ENCODE data around the gene SLC25A38. TPM values are rescaled to one million over a fixed set of nuclear protein-coding genes. Genes with fewer than 3 reads are reported as not detected.

Gene SLC25A38
- total RNA-seq, 2 experiments from 2014 or later: 43.2 to 44.7 TPM

DNA sequence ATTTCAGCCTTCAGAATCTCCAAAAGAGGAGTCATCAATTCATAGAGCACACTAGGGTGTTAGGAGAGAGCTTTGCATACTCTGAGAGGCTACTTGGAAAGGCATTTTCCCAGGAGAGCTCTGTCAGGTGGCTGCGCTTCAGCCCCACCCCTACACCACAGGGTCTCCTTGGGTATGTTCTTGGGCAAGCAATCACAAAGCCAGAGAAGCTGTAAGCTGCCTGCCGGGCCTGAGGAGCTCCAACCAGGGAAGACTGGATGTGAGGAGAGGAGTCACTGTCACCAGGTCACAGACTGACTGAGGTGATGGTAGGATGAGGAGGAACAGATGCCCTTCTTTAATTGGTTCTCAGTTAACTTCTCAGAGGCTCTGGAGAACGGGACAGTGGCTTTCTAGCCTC lies 13.5 kb downstream of the SLC25A38 start:
- H3K27ac Mint-ChIP-seq: no peak overlapping the region
- no peak overlapping the region for H3K4me3 Mint-ChIP-seq
- peaks cover 88% of the 10 kb centered on the region for H3K36me3 Mint-ChIP-seq (ENCODE audit: low read depth)
- intact Hi-C loops (cut with DNase I, micrococcal nuclease): no loop called here
- POLR2A ChIA-PET: no interaction called here
- Histone ChIP-seq H3K9me3 (ENCODE audit: control insufficient read depth in 1 of 2, insufficient read depth in 1 of 2, low read length in 2 of 2) (no peaks in the 10 kb centered on the region), H3K27me3 (ENCODE audit: control insufficient read depth in 1 of 2, insufficient read depth in 2 of 2, low read length in 2 of 2) (no peaks in the 10 kb centered on the region), H3K36me3 (ENCODE audit: insufficient read depth, low read length) (peaks cover 81% of the 10 kb centered on the region), H3K4me3 (ENCODE audit: low read length) (no peak overlapping the region), H3K27ac (ENCODE audit: low read depth in 1 of 2, low read length in 2 of 2) (no peak overlapping the region), H3K4me1 (ENCODE audit: insufficient read depth, low read length) (no peaks in the 10 kb centered on the region)
- DNase-seq: no peak
- CTCF ChIA-PET: no interaction called here
- TF ChIP-seq, protein P1, sequence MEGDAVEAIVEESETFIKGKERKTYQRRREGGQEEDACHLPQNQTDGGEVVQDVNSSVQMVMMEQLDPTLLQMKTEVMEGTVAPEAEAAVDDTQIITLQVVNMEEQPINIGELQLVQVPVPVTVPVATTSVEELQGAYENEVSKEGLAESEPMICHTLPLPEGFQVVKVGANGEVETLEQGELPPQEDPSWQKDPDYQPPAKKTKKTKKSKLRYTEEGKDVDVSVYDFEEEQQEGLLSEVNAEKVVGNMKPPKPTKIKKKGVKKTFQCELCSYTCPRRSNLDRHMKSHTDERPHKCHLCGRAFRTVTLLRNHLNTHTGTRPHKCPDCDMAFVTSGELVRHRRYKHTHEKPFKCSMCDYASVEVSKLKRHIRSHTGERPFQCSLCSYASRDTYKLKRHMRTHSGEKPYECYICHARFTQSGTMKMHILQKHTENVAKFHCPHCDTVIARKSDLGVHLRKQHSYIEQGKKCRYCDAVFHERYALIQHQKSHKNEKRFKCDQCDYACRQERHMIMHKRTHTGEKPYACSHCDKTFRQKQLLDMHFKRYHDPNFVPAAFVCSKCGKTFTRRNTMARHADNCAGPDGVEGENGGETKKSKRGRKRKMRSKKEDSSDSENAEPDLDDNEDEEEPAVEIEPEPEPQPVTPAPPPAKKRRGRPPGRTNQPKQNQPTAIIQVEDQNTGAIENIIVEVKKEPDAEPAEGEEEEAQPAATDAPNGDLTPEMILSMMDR (IDR thresholded peaks at IDR 0.05): no peak
- H3K27me3 Mint-ChIP-seq: no peaks in the 10 kb centered on the region
- no peaks in the 10 kb centered on the region for H3K9me3 Mint-ChIP-seq
- no peak for ATAC-seq (ENCODE audit: poor library complexity)
- no peaks in the 10 kb centered on the region for H3K4me1 Mint-ChIP-seq (ENCODE audit: low read depth)

DNA sequence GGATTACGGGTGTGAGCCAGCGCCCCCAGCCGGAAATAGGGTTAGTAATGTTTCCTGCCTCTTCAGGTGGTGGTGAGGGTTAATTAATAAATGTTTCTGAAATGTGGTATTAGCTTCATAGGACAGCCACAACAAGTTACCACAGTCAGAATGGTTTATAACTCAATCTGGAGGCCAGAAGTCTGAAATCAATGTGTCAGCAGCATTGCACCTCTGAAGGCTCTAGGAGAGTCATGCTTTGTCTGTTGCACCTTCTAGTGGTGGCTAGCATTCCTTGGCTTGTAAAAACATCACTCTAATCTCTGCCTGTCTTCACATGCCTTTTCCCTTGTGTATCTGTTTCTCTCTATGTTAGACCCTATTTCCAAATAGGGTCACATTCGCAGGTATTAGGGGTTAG lies 15.5 kb downstream of the SLC25A38 start:
- no peaks in the 10 kb centered on the region for H3K4me1 ChIP-seq (ENCODE audit: insufficient read depth, low read length)
- H3K27me3 Mint-ChIP-seq: no peaks in the 10 kb centered on the region
- H3K27me3 ChIP-seq (ENCODE audit: control insufficient read depth in 1 of 2, insufficient read depth in 2 of 2, low read length in 2 of 2): no peaks in the 10 kb centered on the region
- H3K4me3 Mint-ChIP-seq: no peak overlapping the region
- H3K27ac ChIP-seq (ENCODE audit: low read depth in 1 of 2, low read length in 2 of 2): no peak overlapping the region
- peaks cover 70% of the 10 kb centered on the region for H3K36me3 Mint-ChIP-seq (ENCODE audit: low read depth)
- ChIA-PET POLR2A (interaction anchor here (0.9 to 1.4 kb wide), 2 partner anchors 14 to 48 kb away, joined by 3 to 5 read pairs; no protein-coding TSS in a partner anchor), CTCF (no interaction called here)
- intact Hi-C loops (cut with DNase I, micrococcal nuclease): no loop called here
- no peak overlapping the region for H3K4me3 ChIP-seq (ENCODE audit: low read length)
- DNase-seq (no peak), ATAC-seq (ENCODE audit: poor library complexity) (no peak)
- no peaks in the 10 kb centered on the region for H3K9me3 ChIP-seq (ENCODE audit: control insufficient read depth in 1 of 2, insufficient read depth in 1 of 2, low read length in 2 of 2)
- H3K9me3 Mint-ChIP-seq: no peaks in the 10 kb centered on the region
- H3K36me3 ChIP-seq (ENCODE audit: insufficient read depth, low read length): peaks cover 62% of the 10 kb centered on the region
- TF ChIP-seq, protein P1 (IDR thresholded peaks at IDR 0.05): no peak
- no peak overlapping the region for H3K27ac Mint-ChIP-seq
- H3K4me1 Mint-ChIP-seq (ENCODE audit: low read depth): no peaks in the 10 kb centered on the region

DNA sequence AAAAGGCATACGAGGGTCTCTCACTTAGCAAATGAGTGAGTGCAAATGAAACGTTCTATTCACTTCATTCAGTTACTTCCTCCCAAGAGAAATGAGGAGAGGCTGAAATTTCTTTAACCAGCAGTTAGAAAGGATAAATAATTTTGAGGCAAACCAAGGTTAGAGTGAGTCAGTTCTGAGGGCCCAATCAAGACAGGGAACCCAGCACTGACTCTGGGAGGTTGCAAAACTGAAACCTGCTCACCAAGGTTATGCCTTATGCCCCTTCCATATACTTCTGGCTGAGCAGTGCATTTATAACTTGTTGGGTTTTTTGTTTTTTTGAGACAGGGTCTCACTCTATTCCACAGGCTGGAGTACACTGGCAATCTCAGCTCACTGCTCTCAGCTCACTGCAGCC lies 18.8 kb downstream of the SLC25A38 start:
- Histone ChIP-seq H3K36me3 (ENCODE audit: insufficient read depth, low read length) (peaks cover 31% of the 10 kb centered on the region), H3K9me3 (ENCODE audit: control insufficient read depth in 1 of 2, insufficient read depth in 1 of 2, low read length in 2 of 2) (no peaks in the 10 kb centered on the region), H3K27me3 (ENCODE audit: control insufficient read depth in 1 of 2, insufficient read depth in 2 of 2, low read length in 2 of 2) (no peaks in the 10 kb centered on the region), H3K4me1 (ENCODE audit: insufficient read depth, low read length) (peaks cover 6% of the 10 kb centered on the region), H3K27ac (ENCODE audit: low read depth in 1 of 2, low read length in 2 of 2) (no peak overlapping the region), H3K4me3 (ENCODE audit: low read length) (no peak overlapping the region)
- no peaks in the 10 kb centered on the region for H3K9me3 Mint-ChIP-seq
- no peak for DNase-seq
- ATAC-seq (ENCODE audit: poor library complexity): no peak
- H3K27ac Mint-ChIP-seq: no peak overlapping the region
- no peaks in the 10 kb centered on the region for H3K27me3 Mint-ChIP-seq
- POLR2A ChIA-PET: no interaction called here
- peaks cover 8% of the 10 kb centered on the region for H3K4me1 Mint-ChIP-seq (ENCODE audit: low read depth)
- intact Hi-C loops (cut with DNase I, micrococcal nuclease): loop anchor here in 1 of 2 experiments (10.0 kb wide), 2 partner anchors 1267 to 1803 kb away; partner anchors contain the start of genes ACAA1 and MYD88
- TF ChIP-seq, protein P1 (IDR thresholded peaks at IDR 0.05): no peak
- H3K36me3 Mint-ChIP-seq (ENCODE audit: low read depth): peaks cover 44% of the 10 kb centered on the region
- H3K4me3 Mint-ChIP-seq: no peak overlapping the region
- CTCF ChIA-PET: no interaction called here

Measured in CD4-positive, alpha-beta T cell (primary cell).